Measurements from ENCODE around the gene CGGBP1.
"Not testable (repeated sequence)": the region's sequence is repeated elsewhere in the genome, so short reads cannot be mapped to it uniquely, and the experiment has no call there.

DNA sequence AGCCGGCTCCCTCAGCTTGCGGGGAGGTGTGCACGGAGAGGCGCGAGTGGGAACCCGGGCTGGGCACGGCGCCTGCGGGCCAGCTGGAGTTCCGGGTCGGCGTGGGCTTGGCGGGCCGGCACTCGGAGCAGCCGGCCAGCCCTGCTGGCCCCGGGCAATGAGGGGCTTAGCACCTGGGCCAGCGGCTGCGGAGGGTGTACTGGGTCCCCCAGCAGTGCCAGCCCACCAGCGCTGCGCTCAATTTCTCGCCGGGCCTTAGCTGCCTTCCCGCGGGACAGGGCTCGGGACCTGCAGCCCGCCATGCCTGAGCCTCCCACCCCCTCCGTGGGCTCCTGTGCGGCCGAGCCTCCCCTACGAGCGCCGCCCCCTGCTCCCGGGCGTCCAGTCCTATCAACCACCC lies 43.1 kb downstream of the CGGBP1 start:
- TF ChIP-seq, protein P1, sequence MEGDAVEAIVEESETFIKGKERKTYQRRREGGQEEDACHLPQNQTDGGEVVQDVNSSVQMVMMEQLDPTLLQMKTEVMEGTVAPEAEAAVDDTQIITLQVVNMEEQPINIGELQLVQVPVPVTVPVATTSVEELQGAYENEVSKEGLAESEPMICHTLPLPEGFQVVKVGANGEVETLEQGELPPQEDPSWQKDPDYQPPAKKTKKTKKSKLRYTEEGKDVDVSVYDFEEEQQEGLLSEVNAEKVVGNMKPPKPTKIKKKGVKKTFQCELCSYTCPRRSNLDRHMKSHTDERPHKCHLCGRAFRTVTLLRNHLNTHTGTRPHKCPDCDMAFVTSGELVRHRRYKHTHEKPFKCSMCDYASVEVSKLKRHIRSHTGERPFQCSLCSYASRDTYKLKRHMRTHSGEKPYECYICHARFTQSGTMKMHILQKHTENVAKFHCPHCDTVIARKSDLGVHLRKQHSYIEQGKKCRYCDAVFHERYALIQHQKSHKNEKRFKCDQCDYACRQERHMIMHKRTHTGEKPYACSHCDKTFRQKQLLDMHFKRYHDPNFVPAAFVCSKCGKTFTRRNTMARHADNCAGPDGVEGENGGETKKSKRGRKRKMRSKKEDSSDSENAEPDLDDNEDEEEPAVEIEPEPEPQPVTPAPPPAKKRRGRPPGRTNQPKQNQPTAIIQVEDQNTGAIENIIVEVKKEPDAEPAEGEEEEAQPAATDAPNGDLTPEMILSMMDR (IDR thresholded peaks at IDR 0.05): not testable (repeated sequence)
- TF ChIP-seq POLR2A (IDR thresholded peaks at IDR 0.05): not testable (repeated sequence)

Measured in heart left ventricle (tissue), 13 donors.